Thymus (tissue), 11 donors: ENCODE results near the gene MRGPRD. TPM values are rescaled to one million over a fixed set of nuclear protein-coding genes. Genes with fewer than 3 reads are reported as not detected.

Experiments
- DNase-seq, 9 donors: peaks; one replicate each; pipeline ENCODE4 v3.0.0-alpha.2; 2013; ENCODE audit warnings: low spot score in 9 of 9, low read depth in 6 of 9, missing footprints in 1 of 9
- H3K27ac ChIP-seq, 2 donors: one replicate each; pipeline ENCODE4 v1.5.1; 2013; ENCODE audit warnings: control low read depth in 1 of 2, low read depth in 1 of 2, low read length in 1 of 2, mild to moderate bottlenecking in 1 of 2, moderate library complexity in 1 of 2
- H3K27me3 ChIP-seq, 2 donors: one replicate each; pipeline ENCODE4 v1.5.1; 2013; ENCODE audit warnings: low read length in 1 of 2; ENCODE audit not compliant: control insufficient read depth in 2 of 2, insufficient read depth in 1 of 2
- H3K36me3 ChIP-seq, 2 donors: one replicate each; pipeline ENCODE4 v1.5.1; 2013; ENCODE audit warnings: low read length in 1 of 2, mild to moderate bottlenecking in 1 of 2, moderate library complexity in 1 of 2; ENCODE audit not compliant: control insufficient read depth in 2 of 2, insufficient read depth in 2 of 2
- H3K4me1 ChIP-seq, 2 donors: one replicate each; pipeline ENCODE4 v1.5.1; 2013; ENCODE audit warnings: low read length in 2 of 2; ENCODE audit not compliant: control insufficient read depth in 2 of 2, insufficient read depth in 2 of 2
- H3K4me3 ChIP-seq, 2 donors: one replicate each; pipeline ENCODE4 v1.5.1; 2013; ENCODE audit warnings: low read length in 2 of 2, control low read depth in 1 of 2, mild to moderate bottlenecking in 1 of 2
- H3K9me3 ChIP-seq, 2 donors: one replicate each; pipeline ENCODE4 v1.5.1; 2013; ENCODE audit warnings: low read length in 1 of 2, mild to moderate bottlenecking in 1 of 2; ENCODE audit not compliant: control insufficient read depth in 2 of 2, insufficient read depth in 1 of 2
- WGBS: extraction: QIAGEN DNeasy Blood & Tissue Kit; methylation state at CpG from one replicate; pipeline ENCODE4 v1.1.7; 2013; 5-methylcytosine and 5-hydroxymethylcytosine counted together
- polyA plus RNA-seq: library from polyadenylated mRNA; stranded (reverse); fragments of 200-250 nt; gene quantifications from one replicate; pipeline ENCODE4 v1.2.3, GENCODE V29; 2013
- total RNA-seq: library from RNA; stranded (reverse); fragments of 120-200 nt; gene quantifications from one replicate; pipeline ENCODE4 v1.2.4, GENCODE V29; 2013
- donor health status: healthy.

The MRGPRD gene
- total and polyA plus RNA-seq, 2 donors = 0.05 TPM; not detected in 1

- no peak for DNase-seq
- WGBS = 84% methylated on average over 29 of the region's 29 CpGs
- Histone ChIP-seq H3K36me3 (no peaks in the 10 kb centered on the region), H3K4me3 (no peak overlapping the region), H3K27ac (no peak overlapping the region), H3K4me1 (peaks cover 0 to 10% of the 10 kb centered on the region in 2 donors), H3K9me3 (peaks cover 0 to 6% of the 10 kb centered on the region in 2 donors), H3K27me3 (peaks cover 0 to 6% of the 10 kb centered on the region in 2 donors)
Measured at GRCh38 chr11:68968306-68969250, 12.2 kb downstream of the MRGPRD start.

GRCh38 chr11:68966894-68967780 lies 13.6 kb downstream of the MRGPRD start:
- H3K27ac ChIP-seq = no peak overlapping the region
- H3K36me3 ChIP-seq = no peaks in the 10 kb centered on the region
- DNase-seq = no peak
- peaks cover 0 to 17% of the 10 kb centered on the region in 2 donors for H3K4me1 ChIP-seq
- peaks cover 0 to 6% of the 10 kb centered on the region in 2 donors for H3K27me3 ChIP-seq
- 96% methylated on average over 9 of the region's 9 CpGs for WGBS
- H3K4me3 ChIP-seq = no peak overlapping the region
- peaks cover 0 to 10% of the 10 kb centered on the region in 2 donors for H3K9me3 ChIP-seq

- peak in 2 of 9 donors; percentile 28 to 33 for DNase-seq
- H3K9me3 ChIP-seq = peaks cover 0 to 15% of the 10 kb centered on the region in 2 donors
- 88% methylated on average over 15 of the region's 15 CpGs for WGBS
- H3K27me3 ChIP-seq = peaks cover 0 to 3% of the 10 kb centered on the region in 2 donors
- H3K36me3 ChIP-seq = no peaks in the 10 kb centered on the region
- no peak overlapping the region for H3K27ac ChIP-seq
- H3K4me3 ChIP-seq = no peak overlapping the region
- H3K4me1 ChIP-seq = peaks cover 0 to 17% of the 10 kb centered on the region in 2 donors
Measured at GRCh38 chr11:68965901-68966853, 14.6 kb downstream of the MRGPRD start.

GRCh38 chr11:68963779-68964178 lies 17.0 kb downstream of the MRGPRD start:
- 98% methylated on average over 3 of the region's 3 CpGs for WGBS
- H3K9me3 ChIP-seq = peaks cover 0 to 15% of the 10 kb centered on the region in 2 donors
- H3K36me3 ChIP-seq = no peaks in the 10 kb centered on the region
- no peak overlapping the region for H3K4me3 ChIP-seq
- no peaks in the 10 kb centered on the region for H3K27me3 ChIP-seq
- no peak for DNase-seq
- no peak overlapping the region for H3K27ac ChIP-seq
- peaks cover 0 to 17% of the 10 kb centered on the region in 2 donors for H3K4me1 ChIP-seq

GRCh38 chr11:68962527-68963250 lies 18.1 kb downstream of the MRGPRD start:
- no peaks in the 10 kb centered on the region for H3K36me3 ChIP-seq
- DNase-seq = peak in 6 of 9 donors; percentile 4 to 45 (median 30)
- no peaks in the 10 kb centered on the region for H3K27me3 ChIP-seq

GRCh38 chr11:68961245-68961644 lies 19.5 kb downstream of the MRGPRD start:
- DNase-seq = no peak
- H3K36me3 ChIP-seq = no peaks in the 10 kb centered on the region
- no peak overlapping the region for H3K27ac ChIP-seq
- H3K9me3 ChIP-seq = peaks cover 0 to 15% of the 10 kb centered on the region in 2 donors
- H3K4me3 ChIP-seq = no peak overlapping the region
- no peaks in the 10 kb centered on the region for H3K27me3 ChIP-seq
- 96% methylated on average over 8 of the region's 8 CpGs for WGBS
- H3K4me1 ChIP-seq = peaks cover 0 to 13% of the 10 kb centered on the region in 2 donors

More at GRCh38 chr11:68962527-68963250, 18.1 kb downstream of the MRGPRD start:
- Histone ChIP-seq H3K4me1 (peaks cover 0 to 17% of the 10 kb centered on the region in 2 donors), H3K4me3 (no peak overlapping the region), H3K27ac (peak overlapping the region; percentile 15 to 44), H3K9me3 (peaks cover 0 to 15% of the 10 kb centered on the region in 2 donors)
- 61% methylated on average over 16 of the region's 16 CpGs for WGBS

GRCh38 chr11:68960294-68961071 lies 20.3 kb downstream of the MRGPRD start:
- 95% methylated on average over 25 of the region's 25 CpGs for WGBS
- H3K4me1 ChIP-seq = peaks cover 0 to 9% of the 10 kb centered on the region in 2 donors
- DNase-seq = no peak
- no peak overlapping the region for H3K27ac ChIP-seq
- H3K27me3 ChIP-seq = no peaks in the 10 kb centered on the region
- H3K36me3 ChIP-seq = no peaks in the 10 kb centered on the region
- peaks cover 0 to 15% of the 10 kb centered on the region in 2 donors for H3K9me3 ChIP-seq
- no peak overlapping the region for H3K4me3 ChIP-seq
